GM12891 (cell line): Measurements from ENCODE around the gene FGF14.

Experiments used
- POLR2A ChIP-seq: IDR thresholded peaks from 2 replicates; pipeline ENCODE4 v1.6.1; 2011; ENCODE audit warnings: low read depth, low read length, control low read depth
- POLR2AphosphoS5 ChIP-seq: IDR thresholded peaks from 2 replicates; pipeline ENCODE4 v1.6.1; 2011; ENCODE audit warnings: low read depth, low read length, control low read depth
- SPI1 ChIP-seq: IDR thresholded peaks from 2 replicates; pipeline ENCODE4 v1.6.1; 2011; ENCODE audit warnings: low read depth, low read length, control low read depth
- TAF1 ChIP-seq: IDR thresholded peaks from 2 replicates; pipeline ENCODE4 v1.6.1; 2011; ENCODE audit warnings: low read depth, low read length, control low read depth

- no peak for TF ChIP-seq POLR2A
- TF ChIP-seq POLR2AphosphoS5: no peak
- no peak for TF ChIP-seq TAF1
- TF ChIP-seq SPI1: no peak
These were observed 652.3 kb downstream of the FGF14 start for GRCh38 chr13:101749584-101749983.
